Measurements from ENCODE around the gene SLK. TPM values are rescaled to one million over a fixed set of nuclear protein-coding genes. Genes with fewer than 3 reads are reported as not detected.

Gene SLK
- total RNA-seq, 2 donors from 2014 or later: 24.1 to 25.4 TPM

GRCh38 chr10:104067525-104067924 is 100.6 kb downstream of the SLK start:
- Mint-ChIP-seq H3K27me3 (peaks cover 28% of the 10 kb centered on the region), H3K4me1 (peaks cover 10% of the 10 kb centered on the region), H3K27ac (no peak overlapping the region), H3K36me3 (ENCODE audit: low read depth) (peaks cover 3% of the 10 kb centered on the region), H3K4me3 (no peak overlapping the region)
- DNase-seq: no peak
- no peak for ATAC-seq
- no peaks in the 10 kb centered on the region for H3K9me3 ChIP-seq (ENCODE audit: control insufficient read depth, low read length, poor library complexity, severe bottlenecking)

GRCh38 chr10:104069613-104070012 is 102.7 kb downstream of the SLK start:
- peaks cover 15% of the 10 kb centered on the region for H3K4me1 Mint-ChIP-seq
- H3K27ac Mint-ChIP-seq: no peak overlapping the region
- DNase-seq (no peak), ATAC-seq (no peak)
- peaks cover 3% of the 10 kb centered on the region for H3K36me3 Mint-ChIP-seq (ENCODE audit: low read depth)
- H3K9me3 ChIP-seq (ENCODE audit: control insufficient read depth, low read length, poor library complexity, severe bottlenecking): no peaks in the 10 kb centered on the region
- H3K27me3 Mint-ChIP-seq: peaks cover 28% of the 10 kb centered on the region
- no peak overlapping the region for H3K4me3 Mint-ChIP-seq

- DNase-seq (no peak), ATAC-seq (no peak)
These were observed 105.8 kb downstream of the SLK start for GRCh38 chr10:104072786-104073185.

GRCh38 chr10:104074505-104074904 is 107.6 kb downstream of the SLK start:
- Mint-ChIP-seq H3K27ac (no peak overlapping the region), H3K4me1 (peaks cover 9% of the 10 kb centered on the region), H3K27me3 (no peaks in the 10 kb centered on the region), H3K36me3 (ENCODE audit: low read depth) (no peaks in the 10 kb centered on the region), H3K4me3 (no peak overlapping the region)
- no peak for DNase-seq
- H3K9me3 ChIP-seq (ENCODE audit: control insufficient read depth, low read length, poor library complexity, severe bottlenecking): no peaks in the 10 kb centered on the region
- ATAC-seq: no peak

More at GRCh38 chr10:104072786-104073185, 105.8 kb downstream of the SLK start:
- peaks cover 3% of the 10 kb centered on the region for H3K27me3 Mint-ChIP-seq
- H3K4me3 Mint-ChIP-seq: no peak overlapping the region
- H3K9me3 ChIP-seq (ENCODE audit: control insufficient read depth, low read length, poor library complexity, severe bottlenecking): no peaks in the 10 kb centered on the region
- H3K27ac Mint-ChIP-seq: peak overlapping the region; percentile 43
- H3K4me1 Mint-ChIP-seq: peaks cover 13% of the 10 kb centered on the region
- H3K36me3 Mint-ChIP-seq (ENCODE audit: low read depth): peaks cover 1% of the 10 kb centered on the region

- Mint-ChIP-seq H3K4me3 (no peak overlapping the region), H3K27me3 (no peaks in the 10 kb centered on the region), H3K27ac (no peak overlapping the region), H3K36me3 (ENCODE audit: low read depth) (no peaks in the 10 kb centered on the region), H3K4me1 (peaks cover 7% of the 10 kb centered on the region)
- no peaks in the 10 kb centered on the region for H3K9me3 ChIP-seq (ENCODE audit: control insufficient read depth, low read length, poor library complexity, severe bottlenecking)
- ATAC-seq (no peak), DNase-seq (no peak)
These were observed 109.8 kb downstream of the SLK start for GRCh38 chr10:104076743-104077160.

GRCh38 chr10:104077247-104077646 is 110.3 kb downstream of the SLK start:
- Mint-ChIP-seq H3K4me3 (no peak overlapping the region), H3K27me3 (no peaks in the 10 kb centered on the region), H3K36me3 (ENCODE audit: low read depth) (no peaks in the 10 kb centered on the region), H3K4me1 (peaks cover 6% of the 10 kb centered on the region), H3K27ac (no peak overlapping the region)
- no peaks in the 10 kb centered on the region for H3K9me3 ChIP-seq (ENCODE audit: control insufficient read depth, low read length, poor library complexity, severe bottlenecking)
- no peak for DNase-seq
- ATAC-seq: no peak

GRCh38 chr10:104077663-104078151 is 110.8 kb downstream of the SLK start:
- no peaks in the 10 kb centered on the region for H3K9me3 ChIP-seq (ENCODE audit: control insufficient read depth, low read length, poor library complexity, severe bottlenecking)
- ATAC-seq: no peak

More at GRCh38 chr10:104077663-104078151, 110.8 kb downstream of the SLK start:
- Mint-ChIP-seq H3K27me3 (no peaks in the 10 kb centered on the region), H3K27ac (no peak overlapping the region), H3K4me1 (peaks cover 3% of the 10 kb centered on the region), H3K4me3 (no peak overlapping the region), H3K36me3 (ENCODE audit: low read depth) (no peaks in the 10 kb centered on the region)
- DNase-seq: no peak

Other genes starting within 250 kb of the SLK start
- gene SH3PXD2A, start 111.6 kb upstream of the SLK start, total RNA-seq: 10 to 100 TPM in 1 of 2 donors, 1 to 10 TPM in 1; 7.2 to 10.9 TPM
- gene STN1, start 49.0 kb upstream of the SLK start, total RNA-seq: 10 to 100 TPM; 47.0 to 53.7 TPM
- not detected for gene COL17A1, start 118.7 kb downstream of the SLK start, total RNA-seq
- gene SFR1, start 155.0 kb downstream of the SLK start, total RNA-seq: 10 to 100 TPM; 10.9 to 16.3 TPM

All from T-helper 17 cell (primary cell).